Measurements from ENCODE around the gene NUMB. TPM values are rescaled to one million over a fixed set of nuclear protein-coding genes. Genes with fewer than 3 reads are reported as not detected.

Gene NUMB
- total and polyA plus RNA-seq, 2 of the 4 experiments (the other 2 are of a cell fraction) = 45.9 to 114 TPM

DNA sequence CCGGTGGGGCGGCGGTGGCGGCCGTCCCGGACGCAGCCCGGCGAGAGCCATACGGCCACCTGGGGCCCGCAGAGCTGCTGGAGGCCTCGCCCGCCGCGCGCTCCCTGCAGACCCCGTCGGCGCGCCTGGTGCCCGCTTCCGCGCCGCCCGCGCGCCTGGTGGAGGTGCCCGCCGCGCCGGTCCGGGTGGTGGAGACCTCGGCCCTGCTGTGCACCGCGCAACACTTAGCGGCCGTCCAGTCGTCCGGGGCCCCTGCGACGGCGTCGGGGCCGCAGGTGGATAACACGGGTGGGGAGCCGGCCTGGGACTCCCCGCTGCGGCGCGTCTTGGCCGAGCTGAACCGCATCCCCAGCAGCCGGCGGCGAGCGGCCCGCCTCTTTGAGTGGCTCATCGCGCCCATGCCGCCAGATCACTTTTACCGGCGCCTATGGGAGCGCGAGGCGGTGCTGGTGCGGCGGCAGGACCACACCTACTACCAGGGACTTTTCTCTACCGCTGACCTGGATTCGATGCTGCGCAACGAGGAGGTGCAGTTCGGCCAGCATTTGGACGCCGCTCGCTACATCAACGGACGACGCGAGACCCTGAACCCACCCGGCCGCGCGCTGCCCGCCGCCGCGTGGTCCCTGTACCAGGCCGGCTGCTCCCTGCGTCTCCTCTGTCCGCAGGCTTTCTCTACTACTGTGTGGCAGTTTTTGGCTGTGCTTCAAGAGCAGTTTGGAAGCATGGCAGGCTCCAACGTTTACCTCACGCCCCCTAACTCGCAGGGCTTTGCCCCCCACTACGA lies 33.1 kb upstream of the NUMB start:
- peaks cover 11% of the 10 kb centered on the region for H3K4me1 ChIP-seq (ENCODE audit: control insufficient read depth, insufficient read depth, low read length)
- H2AK9ac ChIP-seq (replicated peaks; ENCODE audit: low read depth, low read length, poor library complexity) = peak overlapping the region; percentile 94
- CTCF ChIA-PET = interaction anchor here (1.4 kb wide), 1 partner anchor 141 kb away, joined by 4 read pairs; no protein-coding TSS in a partner anchor
- H2BK5ac ChIP-seq (ENCODE audit: low read depth, low read length, poor library complexity, severe bottlenecking) = peak overlapping the region; percentile 63
- H3K9ac ChIP-seq (ENCODE audit: low read depth, low read length) = peak overlapping the region; percentile 84
- BruUV-seq (replicated peaks) = no TSS peak
- H3K14ac ChIP-seq (replicated peaks; ENCODE audit: low read depth, low read length) = peak overlapping the region; percentile 88; the same call in 1 of the 2 replicates
- intact Hi-C loops (cut with micrococcal nuclease) (loop anchor here (5.0 kb wide), 2 partner anchors 121 to 146 kb away; partner anchors contain the start of gene ACOT6), dilution Hi-C loops (cut with HindIII; ENCODE audit: low sequenced_read_pairs, unreplicated experiment) (no loop called here), in situ Hi-C loops (cut with MboI; ENCODE audit: low sequenced_read_pairs) (no loop called here)
- H3K36me3 ChIP-seq (ENCODE audit: control insufficient read depth, insufficient read depth, low read length) = peaks cover 3% of the 10 kb centered on the region; the same call in 1 of the 2 replicates
- peak overlapping the region; percentile 48 to 93 for H4K8ac ChIP-seq (ENCODE audit: low read depth in 2 of 2, low read length in 2 of 2)
- peak overlapping the region; percentile 87 for H3K4me2 ChIP-seq (ENCODE audit: low read depth, low read length)
- H3K4ac ChIP-seq (ENCODE audit: low read depth, low read length) = peak overlapping the region; percentile 88
- no peak for TF ChIP-seq RFX5 (IDR thresholded peaks at IDR 0.05; ENCODE audit: low read depth, low read length)
- TF ChIP-seq POLR2A (IDR thresholded peaks at IDR 0.05; ENCODE audit: low read depth, low read length) = 0 out of 2 replicates have a peak, but pooled peaks have one; percentile 7
- no peak for TF ChIP-seq NFE2L2 (IDR thresholded peaks at IDR 0.05; ENCODE audit: low read depth, low read length)
- TF ChIP-seq MAFK (IDR thresholded peaks at IDR 0.05; ENCODE audit: low read depth, low read length) = no peak
- no peak for TF ChIP-seq MAZ (IDR thresholded peaks at IDR 0.05; ENCODE audit: borderline replicate concordance, low read depth, low read length)
- TF ChIP-seq, protein P1, sequence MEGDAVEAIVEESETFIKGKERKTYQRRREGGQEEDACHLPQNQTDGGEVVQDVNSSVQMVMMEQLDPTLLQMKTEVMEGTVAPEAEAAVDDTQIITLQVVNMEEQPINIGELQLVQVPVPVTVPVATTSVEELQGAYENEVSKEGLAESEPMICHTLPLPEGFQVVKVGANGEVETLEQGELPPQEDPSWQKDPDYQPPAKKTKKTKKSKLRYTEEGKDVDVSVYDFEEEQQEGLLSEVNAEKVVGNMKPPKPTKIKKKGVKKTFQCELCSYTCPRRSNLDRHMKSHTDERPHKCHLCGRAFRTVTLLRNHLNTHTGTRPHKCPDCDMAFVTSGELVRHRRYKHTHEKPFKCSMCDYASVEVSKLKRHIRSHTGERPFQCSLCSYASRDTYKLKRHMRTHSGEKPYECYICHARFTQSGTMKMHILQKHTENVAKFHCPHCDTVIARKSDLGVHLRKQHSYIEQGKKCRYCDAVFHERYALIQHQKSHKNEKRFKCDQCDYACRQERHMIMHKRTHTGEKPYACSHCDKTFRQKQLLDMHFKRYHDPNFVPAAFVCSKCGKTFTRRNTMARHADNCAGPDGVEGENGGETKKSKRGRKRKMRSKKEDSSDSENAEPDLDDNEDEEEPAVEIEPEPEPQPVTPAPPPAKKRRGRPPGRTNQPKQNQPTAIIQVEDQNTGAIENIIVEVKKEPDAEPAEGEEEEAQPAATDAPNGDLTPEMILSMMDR (conservative IDR thresholded peaks at IDR 0.05; ENCODE audit: low read depth, low read length) = no peak
- peak; percentile 52; the same call in 1 of the 2 replicates for TF ChIP-seq MXI1 (IDR thresholded peaks at IDR 0.05; ENCODE audit: borderline replicate concordance, low read depth, low read length)
- DNase-seq = peak; percentile 64
- H2BK120ac ChIP-seq (ENCODE audit: low read depth, low read length) = peak overlapping the region; percentile 71; the same call in 1 of the 2 replicates
- POLR2A ChIA-PET (ENCODE audit: unreplicated experiment) = interaction anchor here (0.5 kb wide), 1 partner anchor 628 kb away, joined by 11 read pairs; no protein-coding TSS in a partner anchor
- peak overlapping the region; percentile 95 for H3K23ac ChIP-seq (ENCODE audit: low read depth, low read length)
- peak overlapping the region; percentile 70; the same call in 1 of the 2 replicates for H4K5ac ChIP-seq (ENCODE audit: low read depth, low read length)
- H3K4me3 ChIP-seq (ENCODE audit: insufficient read depth, low read depth, low read length) = peak overlapping the region; percentile 82
- no peak overlapping the region for H2BK20ac ChIP-seq (ENCODE audit: low read depth, low read length)
- WGBS, 2 experiments (ENCODE audit: extremely low coverage in 2 of 2, insufficient read length in 1 of 2) = 2% methylated on average over 57 of the region's 94 CpGs; no CpG with 5 or more reads in 1 of the 2 experiments
- H3K27ac ChIP-seq (ENCODE audit: insufficient read depth, low read length) = peak overlapping the region; percentile 85
- H3K79me1 ChIP-seq (ENCODE audit: low read depth in 1 of 2, low read length in 2 of 2) = peaks cover 28 to 42% of the 10 kb centered on the region in 2 experiments
- no peaks in the 10 kb centered on the region for H3K9me3 ChIP-seq (ENCODE audit: control insufficient read depth, insufficient read depth, low read length)
- no peak overlapping the region; the same call in 1 of the 2 replicates for H3K18ac ChIP-seq (ENCODE audit: low read depth, low read length)
- no peak overlapping the region for H2BK15ac ChIP-seq (ENCODE audit: low read depth, low read length)
- H3K56ac ChIP-seq (ENCODE audit: extremely low read depth, insufficient read depth, low read length) = no peak overlapping the region
- H3K9me1 ChIP-seq (ENCODE audit: insufficient read depth, low read length) = peaks cover 16% of the 10 kb centered on the region
- H4K91ac ChIP-seq (ENCODE audit: insufficient read depth, low read depth, low read length) = peak overlapping the region; percentile 89
- no peaks in the 10 kb centered on the region for H3K27me3 ChIP-seq (ENCODE audit: control insufficient read depth, insufficient read depth, low read length)
- peak overlapping the region; percentile 100 for H2AFZ ChIP-seq (replicated peaks; ENCODE audit: low read length, poor library complexity)
- H4K20me1 ChIP-seq (ENCODE audit: insufficient read depth, low read length) = peaks cover 14% of the 10 kb centered on the region
- ATAC-seq (ENCODE audit: low read depth) = peak; percentile 70
- peak overlapping the region; percentile 83; the same call in 1 of the 2 replicates for H2AK5ac ChIP-seq (ENCODE audit: low read depth, low read length)

All from IMR-90 (cell line).